K562 (cell line): ENCODE data around the gene FIGNL1. TPM values are rescaled to one million over a fixed set of nuclear protein-coding genes. Genes with fewer than 3 reads are reported as not detected.
A peak's percentile ranks its signal among the peaks of the same experiment; 100 is the strongest.

Experiments
- ATAC-seq: fragments of 200-7000 bp; cut with Tn5 transposase; 3 replicates; pipeline ENCODE4 v1.9.1; 2020; ENCODE audit warnings: moderate library complexity
- BruUV-seq: library from RNA; stranded (reverse); fragments of 400-500 nt; replicated peaks from 2 replicates; lab custom pipeline; 2021; lab: Mats Ljungman, UMichigan
- CTCF ChIA-PET: fragments of 300-600 bp; formaldehyde crosslinking; extraction: SDS; loops from one replicate; lab custom pipeline; 2021; ENCODE audit warnings: low intra/inter-chr PET ratio; lab: Yijun Ruan, JAX
- POLR2A ChIA-PET: fragments of 300-600, 350-650 bp; sonication (Branson Sonifier 250); formaldehyde crosslinking; extraction: SDS; loops from one replicate; lab custom pipeline; 2021; ENCODE audit warnings: antibody characterized with exemption, inconsistent platforms; lab: Yijun Ruan, JAX
- DNase-seq, 4 experiments: peaks; one replicate each; pipeline versions ENCODE4 v3.0.0 to v3.0.0-alpha.2; 2011 to 2018; ENCODE audit warnings: low spot score in 3 of 4, mixed read lengths in 3 of 4; ENCODE audit errors: extremely low read depth in 1 of 4
- FAIRE-seq: peaks from 2 replicates; lab custom pipeline; 2011; peaks lifted over from hg19 to GRCh38; lab: Jason Lieb, UNC
- H2AFZ ChIP-seq: 2 replicates; pipeline ENCODE4 v1.6.0; 2011; ENCODE audit warnings: low read depth, low read length, control low read depth, inconsistent platforms
- H3K27ac ChIP-seq: fragments of 200-600 bp; 3 replicates; pipeline ENCODE4 v1.8.0; 2011; ENCODE audit warnings: low read depth, mild to moderate bottlenecking, control low read depth, inconsistent platforms, low read length, moderate library complexity, mixed read lengths; ENCODE audit errors: extremely low read depth
- H3K27me3 ChIP-seq, 2 experiments: fragments of 300-600 bp in 1 of 2; 2 replicates in 1 of 2; 3 replicates in 1 of 2; pipeline versions ENCODE4 v1.6.0 to v1.8.0; 2011; ENCODE audit warnings: inconsistent platforms in 2 of 2, low read length in 2 of 2, mild to moderate bottlenecking in 1 of 2, mixed read lengths in 1 of 2, moderate library complexity in 1 of 2; ENCODE audit not compliant: control insufficient read depth in 2 of 2, insufficient read depth in 2 of 2
- H3K36me3 ChIP-seq: fragments of 300-600 bp; 3 replicates; pipeline ENCODE4 v1.8.0; 2011; ENCODE audit warnings: mild to moderate bottlenecking, low read length, inconsistent platforms; ENCODE audit not compliant: control insufficient read depth, insufficient read depth
- H3K4me1 ChIP-seq, 2 experiments: fragments of 200-600 bp in 1 of 2; replicated peaks in 1 of 2; 2 replicates in 1 of 2; 3 replicates in 1 of 2; pipeline versions ENCODE4 v1.5.1 to v1.8.0; 2011; ENCODE audit warnings: inconsistent platforms in 2 of 2, low read length in 2 of 2, mild to moderate bottlenecking in 1 of 2, mixed read lengths in 1 of 2, moderate library complexity in 1 of 2; ENCODE audit not compliant: control insufficient read depth in 2 of 2, insufficient read depth in 2 of 2
- H3K4me2 ChIP-seq: 2 replicates; pipeline ENCODE4 v1.6.1; 2011; ENCODE audit warnings: low read length, control low read depth, inconsistent platforms, mixed read lengths; ENCODE audit not compliant: insufficient read depth
- H3K4me3 ChIP-seq: fragments of 200-600 bp; sonication (generic), shearing (Covaris generic); 2 replicates; pipeline ENCODE4 v1.5.1; 2016; ENCODE audit warnings: control low read depth, inconsistent platforms
- H3K79me2 ChIP-seq: fragments of 200-600 bp; 3 replicates; pipeline ENCODE4 v1.8.0; 2011; ENCODE audit warnings: low read length, inconsistent platforms; ENCODE audit not compliant: control insufficient read depth, insufficient read depth
- H3K9ac ChIP-seq, 2 experiments: 2 replicates each; pipeline versions ENCODE4 v1.6.0 to v1.6.1; 2011; ENCODE audit warnings: low read depth in 2 of 2, low read length in 2 of 2, control low read depth in 1 of 2, inconsistent platforms in 1 of 2, mild to moderate bottlenecking in 1 of 2, mixed read lengths in 1 of 2; ENCODE audit not compliant: insufficient read depth in 1 of 2
- H3K9me1 ChIP-seq: one replicate; pipeline ENCODE4 v1.6.0; 2011; ENCODE audit warnings: inconsistent platforms, mild to moderate bottlenecking, low read length, moderate library complexity; ENCODE audit not compliant: control insufficient read depth, insufficient read depth
- H3K9me3 ChIP-seq: replicated peaks from 2 replicates; pipeline ENCODE4 v1.5.1; 2011; ENCODE audit warnings: low read depth, low read length, inconsistent platforms; ENCODE audit not compliant: control insufficient read depth, insufficient read depth
- H4K20me1 ChIP-seq: replicated peaks from 2 replicates; pipeline ENCODE4 v1.6.1; 2011; ENCODE audit warnings: low read length, inconsistent platforms, mixed read lengths; ENCODE audit not compliant: control insufficient read depth, insufficient read depth
- DMBX1 ChIP-seq: fragments of 250-450 bp; sonication (Bioruptor Pico); IDR thresholded peaks from 2 replicates; pipeline ENCODE4 v1.8.0; 2022; ENCODE audit warnings: inconsistent platforms, mild to moderate bottlenecking, moderate library complexity, borderline replicate concordance
- MCM2 ChIP-seq: fragments of 450-650 bp; IDR thresholded peaks from 2 replicates; pipeline ENCODE4 v1.6.1; 2017; ENCODE audit warnings: low read depth, mild to moderate bottlenecking
- MYNN ChIP-seq, 2 experiments: sonication (generic); formaldehyde crosslinking in 1 of 2; IDR thresholded peaks; 2 replicates each; pipeline versions ENCODE4 v1.5.0 to v1.6.1; 2016 to 2020; ENCODE audit warnings: antibody characterized with exemption in 1 of 2, missing genetic modification reagents in 1 of 2
- TARDBP ChIP-seq: fragments of 450-650 bp; IDR thresholded peaks from 2 replicates; pipeline ENCODE4 v1.6.1; 2016
- WHSC1 ChIP-seq: IDR thresholded peaks from one replicate; pipeline ENCODE4 v1.6.1; 2012; ENCODE audit warnings: low read length, control low read depth, inconsistent platforms
- ZFP1 ChIP-seq: fragments of 450-650 bp; formaldehyde crosslinking; IDR thresholded peaks from 2 replicates; pipeline ENCODE4 v1.4.0; 2020; ENCODE audit warnings: mild to moderate bottlenecking, mixed read lengths
- ZNF316 ChIP-seq: fragments of 450-650 bp; IDR thresholded peaks from 2 replicates; pipeline ENCODE4 v1.6.1; 2016
- WGBS: fragments of 100-300 bp; shearing (Covaris generic); methylation state at CpG from one replicate; pipeline ENCODE4 v1.1.6; 2016; ENCODE audit warnings: low coverage, mixed read lengths; ENCODE audit not compliant: insufficient coverage; ENCODE audit errors: missing lambda C conversion rate; 5-methylcytosine and 5-hydroxymethylcytosine counted together
- in situ Hi-C: fragments of 300-500 bp; cut with MboI; formaldehyde crosslinking; loops from 4 replicates; pipeline ENCODE4 v1.15.0; 2018; ENCODE audit warnings: inconsistent platforms, mixed read lengths
- intact Hi-C: fragments of 100-400 bp; cut with micrococcal nuclease; formaldehyde crosslinking; loops from 2 replicates; pipeline ENCODE4 v1.14.2; 2022
- polyA plus RNA-seq, 8 experiments: library from polyadenylated mRNA; depleted of rRNA in 4 of 8; stranded (reverse) in 5 of 8; unstranded in 3 of 8; fragments of >200 nt; fragmentation: Nextera tagmentation in 2 of 8; fragmentation: Illumina TruSeq in 1 of 8; extraction: Ambion mirVana in 2 of 8; extraction: Trizol in 1 of 8; gene quantifications; 2 replicates each; pipeline versions ENCODE4 v1.2.1 to v1.2.3, GENCODE V29; 2011 to 2014; ENCODE audit warnings: inconsistent platforms in 1 of 8, missing spikeins in 1 of 8
- total RNA-seq, 7 experiments: library from RNA; depleted of rRNA in 6 of 7; stranded (reverse); fragments of >200 nt in 6 of 7; fragmentation: Illumina TruSeq in 2 of 7; extraction: Trizol in 2 of 7; gene quantifications; 2 replicates each; pipeline versions ENCODE4 v1.2.1 to v1.2.3, GENCODE V29; 2011 to 2021; ENCODE audit warnings: low replicate concordance in 1 of 7
- TF ChIP-seq, protein P1 (sequence below), 2 experiments: fragments of 450-650 bp; IDR thresholded peaks; 2 replicates each; pipeline ENCODE4 v1.6.1; 2016
- TF ChIP-seq, protein P2 (sequence below), 2 experiments: fragments of 450-650 bp in 1 of 2; sonication (generic) in 1 of 2; formaldehyde crosslinking in 1 of 2; IDR thresholded peaks; 2 replicates each; pipeline versions ENCODE4 v1.7.1 to v1.9.0; 2016 to 2022; ENCODE audit warnings: inconsistent platforms in 1 of 2, mild to moderate bottlenecking in 1 of 2, missing genetic modification reagents in 1 of 2
- TF ChIP-seq, protein P3 (sequence below): fragments of 250-450 bp; sonication (Bioruptor Pico); IDR thresholded peaks from 2 replicates; pipeline ENCODE4 v1.5.0; 2021

Gene FIGNL1
- total and polyA plus RNA-seq, 9 of the 15 experiments (the other 6 are each of a cell fraction or from before 2014, with no cell fraction given): 15.5 to 48.3 (median 27.6) TPM

DNA sequence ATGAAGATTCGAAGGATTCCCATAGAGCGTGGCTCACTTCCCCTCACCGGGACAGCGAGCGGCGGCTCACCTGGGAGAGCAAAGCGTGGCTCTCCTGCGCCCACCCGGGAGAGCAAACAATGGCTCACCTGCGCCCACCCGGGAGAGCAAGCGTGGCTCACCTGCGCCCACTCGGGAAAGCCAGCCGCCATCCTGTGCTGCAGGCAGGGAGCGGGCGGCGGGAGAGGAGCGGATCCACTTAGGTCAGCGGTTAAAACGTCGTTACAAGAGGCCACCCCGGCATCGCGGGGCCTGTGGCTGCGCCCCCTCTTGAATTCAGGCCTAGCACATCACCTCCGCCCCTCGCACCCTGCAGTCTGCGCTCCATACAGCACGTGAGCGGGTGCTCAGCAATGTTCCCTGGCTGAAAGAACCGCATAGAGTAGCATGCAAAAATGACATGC is 461 bp upstream of the FIGNL1 start:
- ChIA-PET CTCF (no interaction called here), POLR2A (interaction anchor here (1.2 to 1.4 kb wide), 2 partner anchors 13 to 84 kb away, joined by 5 read pairs; no protein-coding TSS in a partner anchor)
- H3K79me2 ChIP-seq: peaks cover 25% of the 10 kb centered on the region
- no peaks in the 10 kb centered on the region for H4K20me1 ChIP-seq
- BruUV-seq: no TSS peak
- no peak for ATAC-seq
- peaks cover 6% of the 10 kb centered on the region in 2 experiments; a peak in 4 of 5 replicates for H3K27me3 ChIP-seq
- intact Hi-C loops: no loop called here
- FAIRE-seq: no peak
- H3K9ac ChIP-seq: peak overlapping the region; percentile 76 to 96; a peak in 2 of 4 replicates
- in situ Hi-C loops: loop anchor here (10.0 kb wide), 1 partner anchor 694 kb away; no protein-coding TSS in a partner anchor
- 94% methylated on average over 25 of the region's 32 CpGs for WGBS
- H3K36me3 ChIP-seq: peaks cover 22% of the 10 kb centered on the region
- H3K4me3 ChIP-seq: peak overlapping the region; percentile 73
- no peak for DNase-seq
- H3K4me1 ChIP-seq: peaks cover 3 to 12% of the 10 kb centered on the region in 2 experiments; a peak in 4 of 5 replicates
- H2AFZ ChIP-seq: peak overlapping the region; percentile 95
- H3K9me3 ChIP-seq: no peaks in the 10 kb centered on the region
- no peaks in the 10 kb centered on the region for H3K9me1 ChIP-seq
- H3K4me2 ChIP-seq: peak overlapping the region; percentile 87
- peak overlapping the region; percentile 75; the same call in 1 of the 3 replicates for H3K27ac ChIP-seq
- TF ChIP-seq, protein P1, sequence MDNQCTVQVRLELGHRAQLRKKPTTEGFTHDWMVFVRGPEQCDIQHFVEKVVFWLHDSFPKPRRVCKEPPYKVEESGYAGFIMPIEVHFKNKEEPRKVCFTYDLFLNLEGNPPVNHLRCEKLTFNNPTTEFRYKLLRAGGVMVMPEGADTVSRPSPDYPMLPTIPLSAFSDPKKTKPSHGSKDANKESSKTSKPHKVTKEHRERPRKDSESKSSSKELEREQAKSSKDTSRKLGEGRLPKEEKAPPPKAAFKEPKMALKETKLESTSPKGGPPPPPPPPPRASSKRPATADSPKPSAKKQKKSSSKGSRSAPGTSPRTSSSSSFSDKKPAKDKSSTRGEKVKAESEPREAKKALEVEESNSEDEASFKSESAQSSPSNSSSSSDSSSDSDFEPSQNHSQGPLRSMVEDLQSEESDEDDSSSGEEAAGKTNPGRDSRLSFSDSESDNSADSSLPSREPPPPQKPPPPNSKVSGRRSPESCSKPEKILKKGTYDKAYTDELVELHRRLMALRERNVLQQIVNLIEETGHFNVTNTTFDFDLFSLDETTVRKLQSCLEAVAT (IDR thresholded peaks at IDR 0.05): peak in 1 of 2 experiments; percentile 96; a peak in 2 of 4 replicates
- peak; percentile 1; the same call in 1 of the 2 replicates for TF ChIP-seq DMBX1 (CRISPR knock-in tag)
- TF ChIP-seq ZFP1: no peak
- no peak for TF ChIP-seq MCM2
- TF ChIP-seq TARDBP: no peak
- TF ChIP-seq ZNF316: no peak
- 0 out of 2 replicates have a peak, but pooled peaks have one; percentile 1 for TF ChIP-seq MYNN (IDR thresholded peaks at IDR 0.05)
- no peak for TF ChIP-seq MYNN (CRISPR knock-in tag; IDR thresholded peaks at IDR 0.05)
- TF ChIP-seq, protein P2, sequence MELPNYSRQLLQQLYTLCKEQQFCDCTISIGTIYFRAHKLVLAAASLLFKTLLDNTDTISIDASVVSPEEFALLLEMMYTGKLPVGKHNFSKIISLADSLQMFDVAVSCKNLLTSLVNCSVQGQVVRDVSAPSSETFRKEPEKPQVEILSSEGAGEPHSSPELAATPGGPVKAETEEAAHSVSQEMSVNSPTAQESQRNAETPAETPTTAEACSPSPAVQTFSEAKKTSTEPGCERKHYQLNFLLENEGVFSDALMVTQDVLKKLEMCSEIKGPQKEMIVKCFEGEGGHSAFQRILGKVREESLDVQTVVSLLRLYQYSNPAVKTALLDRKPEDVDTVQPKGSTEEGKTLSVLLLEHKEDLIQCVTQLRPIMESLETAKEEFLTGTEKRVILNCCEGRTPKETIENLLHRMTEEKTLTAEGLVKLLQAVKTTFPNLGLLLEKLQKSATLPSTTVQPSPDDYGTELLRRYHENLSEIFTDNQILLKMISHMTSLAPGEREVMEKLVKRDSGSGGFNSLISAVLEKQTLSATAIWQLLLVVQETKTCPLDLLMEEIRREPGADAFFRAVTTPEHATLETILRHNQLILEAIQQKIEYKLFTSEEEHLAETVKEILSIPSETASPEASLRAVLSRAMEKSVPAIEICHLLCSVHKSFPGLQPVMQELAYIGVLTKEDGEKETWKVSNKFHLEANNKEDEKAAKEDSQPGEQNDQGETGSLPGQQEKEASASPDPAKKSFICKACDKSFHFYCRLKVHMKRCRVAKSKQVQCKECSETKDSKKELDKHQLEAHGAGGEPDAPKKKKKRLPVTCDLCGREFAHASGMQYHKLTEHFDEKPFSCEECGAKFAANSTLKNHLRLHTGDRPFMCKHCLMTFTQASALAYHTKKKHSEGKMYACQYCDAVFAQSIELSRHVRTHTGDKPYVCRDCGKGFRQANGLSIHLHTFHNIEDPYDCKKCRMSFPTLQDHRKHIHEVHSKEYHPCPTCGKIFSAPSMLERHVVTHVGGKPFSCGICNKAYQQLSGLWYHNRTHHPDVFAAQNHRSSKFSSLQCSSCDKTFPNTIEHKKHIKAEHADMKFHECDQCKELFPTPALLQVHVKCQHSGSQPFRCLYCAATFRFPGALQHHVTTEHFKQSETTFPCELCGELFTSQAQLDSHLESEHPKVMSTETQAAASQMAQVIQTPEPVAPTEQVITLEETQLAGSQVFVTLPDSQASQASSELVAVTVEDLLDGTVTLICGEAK (IDR thresholded peaks at IDR 0.05): no peak
- TF ChIP-seq, protein P2 (CRISPR knock-in tag; IDR thresholded peaks at IDR 0.05): no peak
- no peak for TF ChIP-seq WHSC1
- TF ChIP-seq, protein P3, sequence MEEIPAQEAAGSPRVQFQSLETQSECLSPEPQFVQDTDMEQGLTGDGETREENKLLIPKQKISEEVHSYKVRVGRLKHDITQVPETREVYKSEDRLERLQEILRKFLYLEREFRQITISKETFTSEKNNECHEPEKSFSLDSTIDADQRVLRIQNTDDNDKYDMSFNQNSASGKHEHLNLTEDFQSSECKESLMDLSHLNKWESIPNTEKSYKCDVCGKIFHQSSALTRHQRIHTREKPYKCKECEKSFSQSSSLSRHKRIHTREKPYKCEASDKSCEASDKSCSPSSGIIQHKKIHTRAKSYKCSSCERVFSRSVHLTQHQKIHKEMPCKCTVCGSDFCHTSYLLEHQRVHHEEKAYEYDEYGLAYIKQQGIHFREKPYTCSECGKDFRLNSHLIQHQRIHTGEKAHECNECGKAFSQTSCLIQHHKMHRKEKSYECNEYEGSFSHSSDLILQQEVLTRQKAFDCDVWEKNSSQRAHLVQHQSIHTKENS (CRISPR knock-in tag): no peak
